ENCODE results near the gene PER2.
A peak's percentile ranks its signal among the peaks of the same experiment; 100 is the strongest.
"Not testable (repeated sequence)": the region's sequence is repeated elsewhere in the genome, so short reads cannot be mapped to it uniquely, and the experiment has no call there.

The PER2 gene

GRCh38 chr2:238286551-238286950 lies 1.9 kb downstream of the PER2 start:
- DNase-seq (ENCODE audit: low spot score), result peak; percentile 53

GRCh38 chr2:238286095-238286494 lies 2.3 kb downstream of the PER2 start:
- DNase-seq (ENCODE audit: low spot score), result no peak

- DNase-seq (ENCODE audit: low spot score), result no peak
Measured at GRCh38 chr2:238285653-238286082, 2.7 kb downstream of the PER2 start.

GRCh38 chr2:238284802-238285515 lies 3.5 kb downstream of the PER2 start:
- DNase-seq (ENCODE audit: low spot score), result no peak

- DNase-seq (ENCODE audit: low spot score), result peak; percentile 26
Measured at GRCh38 chr2:238282861-238283738, 5.3 kb downstream of the PER2 start.

GRCh38 chr2:238281826-238282480 lies 6.5 kb downstream of the PER2 start:
- no peak for DNase-seq (ENCODE audit: low spot score)

- no peak for DNase-seq (ENCODE audit: low spot score)
Measured at GRCh38 chr2:238280083-238280825, 8.2 kb downstream of the PER2 start.

- no peak for DNase-seq (ENCODE audit: low spot score)
Measured at GRCh38 chr2:238279324-238279682, 9.1 kb downstream of the PER2 start.

GRCh38 chr2:238278626-238279323 lies 9.6 kb downstream of the PER2 start:
- no peak for DNase-seq (ENCODE audit: low spot score)

GRCh38 chr2:238277695-238278094 lies 10.7 kb downstream of the PER2 start:
- DNase-seq (ENCODE audit: low spot score), result no peak

- DNase-seq (ENCODE audit: low spot score), result no peak
Measured at GRCh38 chr2:238274152-238274865, 14.1 kb downstream of the PER2 start.

- DNase-seq (ENCODE audit: low spot score), result not testable (repeated sequence)
Measured at GRCh38 chr2:238273433-238273832, 15.0 kb downstream of the PER2 start.

- no peak for DNase-seq (ENCODE audit: low spot score)
Measured at GRCh38 chr2:238272156-238272555, 16.3 kb downstream of the PER2 start.

GRCh38 chr2:238271686-238272085 lies 16.7 kb downstream of the PER2 start:
- DNase-seq (ENCODE audit: low spot score), result not testable (repeated sequence)

- DNase-seq (ENCODE audit: low spot score), result no peak
Measured at GRCh38 chr2:238271061-238271554, 17.3 kb downstream of the PER2 start.

- DNase-seq (ENCODE audit: low spot score), result no peak
Measured at GRCh38 chr2:238270606-238271005, 17.8 kb downstream of the PER2 start.

GRCh38 chr2:238269741-238270140 lies 18.7 kb downstream of the PER2 start:
- DNase-seq (ENCODE audit: low spot score), result no peak

- no peak for DNase-seq (ENCODE audit: low spot score)
Measured at GRCh38 chr2:238267884-238268680, 20.3 kb downstream of the PER2 start.

- no peak for DNase-seq (ENCODE audit: low spot score)
Measured at GRCh38 chr2:238267341-238267710, 21.1 kb downstream of the PER2 start.

- DNase-seq (ENCODE audit: low spot score), result no peak
Measured at GRCh38 chr2:238265605-238266004, 22.8 kb downstream of the PER2 start.

Data from NAMALWA (cell line).